GM18526 (cell line): Measurements from ENCODE around the gene KCNS1.

Experiments used
- POLR2A ChIP-seq: IDR thresholded peaks from 3 replicates; pipeline ENCODE4 v1.6.1; 2011; ENCODE audit not compliant: insufficient read length; ENCODE audit errors: extremely low read depth

KCNS1 gene

DNA sequence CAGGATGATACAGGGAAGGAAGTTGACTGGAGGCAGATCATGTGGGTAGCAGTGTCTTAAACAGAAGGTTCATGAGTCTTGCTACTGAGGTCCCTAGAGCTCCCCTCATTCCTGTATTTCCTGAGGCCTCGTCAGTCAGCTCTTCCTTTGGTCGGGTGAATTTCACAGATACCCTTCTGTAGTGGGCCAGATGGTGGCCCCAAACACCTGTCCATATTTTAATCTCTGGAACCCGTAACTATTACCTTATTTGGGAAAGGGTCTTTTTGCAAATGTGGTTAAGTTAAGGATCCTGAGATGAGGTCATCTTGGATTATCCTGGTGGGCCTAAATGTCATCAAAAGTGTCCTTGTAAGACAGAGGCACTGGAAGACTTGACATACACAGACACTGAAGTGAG, 9.6 kb downstream of the KCNS1 start:
- no peak for TF ChIP-seq POLR2A

DNA sequence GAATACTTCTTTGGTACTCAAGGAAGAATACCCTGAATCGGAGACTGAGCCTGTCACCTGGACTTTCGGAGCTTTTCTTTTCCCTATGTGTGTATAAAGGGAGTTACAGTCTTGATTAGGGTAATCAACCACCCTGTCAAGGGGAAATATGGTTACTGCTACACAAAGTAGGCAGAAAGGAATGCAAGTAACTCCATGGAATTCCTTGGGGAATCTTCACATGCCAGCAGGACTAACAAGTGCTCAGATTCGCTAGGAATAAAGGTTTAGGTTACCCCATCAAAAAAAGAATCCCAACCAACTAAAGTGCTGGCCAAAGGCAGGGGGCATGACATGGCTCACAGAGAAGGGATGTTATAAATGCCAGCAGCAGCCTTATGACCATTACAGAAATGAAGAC, 10.4 kb downstream of the KCNS1 start:
- no peak for TF ChIP-seq POLR2A

DNA sequence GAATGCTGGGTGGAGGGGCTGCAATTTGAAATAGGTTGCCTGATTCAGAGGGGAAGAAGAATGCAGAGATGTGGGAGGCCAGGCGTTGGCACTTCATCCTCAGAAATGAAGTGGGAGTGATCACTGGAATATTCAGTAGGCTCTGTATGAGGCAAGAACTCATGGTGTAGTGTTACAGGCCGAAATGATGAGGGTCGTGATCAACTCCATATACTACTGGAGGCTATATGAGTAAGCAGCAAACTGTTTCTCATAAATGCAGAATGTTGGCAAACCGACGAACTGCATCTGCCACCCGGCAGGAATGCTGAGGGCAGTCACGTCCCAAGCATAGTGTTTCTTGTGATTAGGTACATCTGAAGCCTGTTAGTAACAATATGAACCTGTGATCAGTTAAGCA, 12.7 kb downstream of the KCNS1 start:
- no peak for TF ChIP-seq POLR2A

DNA sequence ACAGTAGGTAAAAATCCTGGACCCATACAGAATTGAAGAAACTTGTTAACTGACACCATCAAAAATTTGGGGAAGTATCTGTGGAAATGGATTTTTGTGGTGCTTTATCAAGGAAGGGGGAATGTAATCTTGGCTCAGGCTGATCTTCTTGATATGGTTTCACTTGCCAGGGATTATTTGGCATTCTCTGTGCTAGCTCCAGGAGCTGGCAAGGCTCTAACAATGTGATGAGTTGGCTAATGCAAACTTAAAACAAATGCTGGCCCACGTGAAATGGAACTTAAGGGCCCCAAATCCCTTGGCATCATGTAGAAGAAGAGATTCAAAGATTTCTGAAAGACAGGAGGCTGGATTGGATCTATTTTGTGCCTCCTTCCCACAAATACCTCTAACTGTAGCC, 13.1 kb downstream of the KCNS1 start:
- no peak for TF ChIP-seq POLR2A

DNA sequence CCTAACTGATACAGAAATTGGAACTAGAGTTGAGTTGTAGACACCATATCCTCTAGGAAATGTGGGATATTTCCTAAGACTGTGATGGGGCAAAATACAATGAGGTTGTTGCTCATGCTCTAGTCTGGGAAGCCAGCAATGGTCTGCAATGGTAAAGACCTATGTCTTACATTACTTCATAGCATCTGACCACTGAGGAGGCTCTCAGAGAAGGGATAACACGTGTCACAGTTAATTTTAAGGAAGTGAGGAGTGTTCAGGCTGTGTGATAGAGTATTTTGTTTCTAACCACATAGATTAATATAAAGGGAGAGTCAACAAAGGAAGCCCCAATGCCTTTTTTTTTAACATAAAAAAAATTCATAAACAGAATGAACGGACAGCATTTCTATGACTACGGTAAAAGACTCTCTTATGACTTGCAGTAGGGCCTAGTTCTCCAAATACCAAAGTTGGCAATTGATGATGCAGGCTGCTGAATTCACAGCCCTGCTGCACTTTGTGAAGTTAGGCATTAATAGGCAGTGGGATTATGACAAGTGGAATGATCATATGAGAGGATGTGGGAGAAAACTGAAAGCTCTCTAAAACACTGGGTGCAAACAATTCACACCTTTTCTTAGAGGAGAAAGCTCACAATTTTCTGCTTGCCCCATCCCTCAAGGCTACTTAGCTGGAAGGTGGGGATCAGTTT, 13.7 kb downstream of the KCNS1 start:
- no peak for TF ChIP-seq POLR2A

DNA sequence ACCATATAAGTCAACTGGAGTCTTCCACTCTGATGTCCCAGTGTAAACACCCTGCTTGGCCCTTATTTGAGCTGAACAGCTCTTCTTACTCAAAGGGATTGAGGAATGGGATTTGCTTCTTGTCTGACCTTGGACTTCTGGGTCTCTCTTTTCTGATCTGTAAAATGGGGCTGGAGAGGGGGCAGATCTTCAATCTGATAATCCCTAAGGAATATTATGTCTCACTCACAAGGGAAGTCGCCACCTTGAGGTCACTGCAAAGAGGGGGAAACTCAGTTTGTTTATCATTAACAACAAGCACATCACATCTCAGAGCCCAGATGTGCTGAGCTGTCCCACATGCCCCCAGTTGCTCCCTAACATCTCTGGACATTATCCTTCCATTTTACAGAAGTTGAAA, 15.1 kb downstream of the KCNS1 start:
- no peak for TF ChIP-seq POLR2A

DNA sequence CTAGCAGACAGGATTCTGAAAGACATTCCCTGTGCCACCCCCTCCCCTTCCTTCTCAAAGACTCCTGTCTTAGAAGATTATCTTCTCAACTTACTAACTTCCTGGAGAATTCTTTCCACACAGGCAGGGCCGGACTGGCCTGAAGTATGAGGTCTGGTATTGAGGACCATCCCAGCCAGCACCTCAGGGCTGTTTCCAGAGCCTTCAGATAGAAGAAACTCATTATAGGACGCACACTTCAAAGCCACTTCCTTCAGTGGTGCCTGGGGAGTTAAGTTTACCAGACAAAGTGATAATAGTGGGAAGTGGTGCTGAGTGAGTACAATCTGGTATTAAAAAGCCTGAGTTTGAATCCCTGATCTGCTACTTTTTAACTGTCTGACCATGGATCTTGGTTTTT, 15.6 kb downstream of the KCNS1 start:
- TF ChIP-seq POLR2A = no peak

DNA sequence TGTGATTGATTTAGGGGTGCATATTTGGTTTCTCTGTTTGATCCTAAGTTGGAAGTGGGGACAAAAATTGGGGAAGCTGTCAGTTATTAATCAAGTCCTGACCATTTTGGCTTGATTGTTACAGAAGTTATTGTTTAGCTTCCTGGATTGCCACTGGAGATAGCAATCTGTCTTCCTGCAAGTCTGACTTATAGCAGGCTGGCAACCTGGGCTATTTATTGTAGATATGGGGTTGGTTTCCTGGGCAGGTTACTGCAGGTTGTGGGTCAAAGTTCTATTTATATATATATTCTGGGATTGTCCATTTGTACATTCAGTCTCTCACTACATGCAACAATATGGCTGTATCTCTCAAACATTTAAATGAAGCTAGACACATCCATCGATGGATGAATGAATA, 17.8 kb downstream of the KCNS1 start:
- no peak for TF ChIP-seq POLR2A

DNA sequence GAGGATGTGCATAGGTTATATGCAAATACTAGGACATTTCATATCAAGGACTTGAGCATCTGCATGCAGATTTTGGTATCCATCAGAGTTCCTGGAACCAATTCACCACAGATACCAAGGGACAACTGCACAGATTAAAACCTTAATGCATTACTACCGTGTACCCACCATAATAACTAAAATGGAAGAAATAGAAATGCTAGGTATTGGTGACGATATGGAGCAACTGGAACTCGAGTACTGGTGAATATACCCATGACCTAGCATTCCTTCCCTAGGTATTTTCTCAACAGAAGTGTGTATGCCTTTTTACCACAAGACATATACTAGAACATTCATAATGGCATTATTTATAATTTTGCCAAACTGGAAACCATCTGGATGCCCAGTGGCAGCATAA, 18.5 kb downstream of the KCNS1 start:
- TF ChIP-seq POLR2A = no peak

DNA sequence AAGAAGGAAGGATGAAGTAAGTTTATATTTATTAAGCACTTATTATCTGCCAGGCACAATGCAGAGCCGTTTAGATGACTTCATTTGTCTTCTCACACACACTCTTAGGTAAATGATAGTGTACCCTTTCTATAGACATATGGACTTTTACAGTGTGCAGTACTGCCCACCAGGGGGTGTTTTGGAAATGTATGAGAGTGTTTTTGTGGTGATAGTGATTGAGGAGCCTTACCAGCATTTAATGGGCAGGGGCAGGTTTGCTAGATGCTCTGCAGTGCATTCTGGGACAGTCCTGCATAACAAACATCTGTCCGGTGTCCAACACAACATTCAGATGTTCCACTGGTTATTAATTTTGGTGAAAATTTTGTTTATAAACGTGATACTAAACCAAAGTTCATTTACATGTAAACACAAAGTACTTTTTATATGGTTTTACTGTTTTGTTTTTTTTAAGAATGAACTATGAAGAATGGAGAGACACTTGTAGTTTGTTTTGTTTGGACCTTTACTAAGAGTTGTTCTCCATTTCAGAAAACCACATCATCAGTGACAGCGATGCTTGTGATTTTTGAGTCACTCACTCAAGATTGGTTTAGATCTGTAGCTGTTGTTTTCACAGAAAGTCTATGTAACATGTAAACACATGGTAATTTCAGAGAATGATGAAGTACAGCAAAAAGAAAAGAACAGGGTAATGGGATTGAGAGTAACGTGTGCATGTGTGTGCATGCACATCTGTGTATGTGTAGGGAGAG, 19.9 kb downstream of the KCNS1 start:
- no peak for TF ChIP-seq POLR2A

DNA sequence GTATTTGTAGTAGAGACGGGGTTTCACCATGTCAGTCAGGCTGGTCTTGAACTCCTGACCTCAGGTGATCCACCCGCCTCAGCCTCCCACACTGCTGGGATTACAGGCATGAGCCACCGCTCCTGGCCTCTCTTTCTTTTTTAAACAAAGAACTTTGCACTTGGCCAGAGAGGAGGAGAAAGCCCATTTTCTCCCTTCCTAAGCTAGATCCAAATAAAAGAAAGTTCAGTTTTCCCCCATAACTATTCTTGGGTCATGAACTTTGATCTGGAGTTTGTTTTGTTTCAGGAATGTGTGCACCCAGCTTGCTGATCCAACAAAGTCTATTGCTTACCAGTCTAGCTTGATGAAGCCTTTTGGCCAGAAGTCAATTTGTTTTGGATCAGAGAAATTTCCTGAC, 23.4 kb downstream of the KCNS1 start:
- TF ChIP-seq POLR2A = no peak

DNA sequence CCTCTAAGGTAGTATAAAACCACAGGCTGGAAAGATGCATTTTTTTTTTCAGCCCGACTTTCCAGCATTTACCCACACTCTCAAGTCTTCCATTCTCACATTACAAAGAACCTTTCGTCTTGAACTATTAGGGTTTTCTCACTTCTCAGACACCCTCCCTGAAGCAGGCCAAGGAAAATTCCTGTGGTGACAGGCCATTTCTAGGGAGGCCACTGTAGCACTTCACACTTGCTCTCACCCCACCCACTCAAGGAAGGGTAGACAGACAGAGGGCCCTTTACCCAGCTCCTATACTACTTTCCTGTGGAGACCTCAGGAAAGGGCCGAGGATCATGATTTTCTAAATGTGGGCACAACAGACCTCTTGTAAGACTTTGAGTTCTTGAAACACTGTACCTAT, 27.7 kb downstream of the KCNS1 start:
- TF ChIP-seq POLR2A = no peak

DNA sequence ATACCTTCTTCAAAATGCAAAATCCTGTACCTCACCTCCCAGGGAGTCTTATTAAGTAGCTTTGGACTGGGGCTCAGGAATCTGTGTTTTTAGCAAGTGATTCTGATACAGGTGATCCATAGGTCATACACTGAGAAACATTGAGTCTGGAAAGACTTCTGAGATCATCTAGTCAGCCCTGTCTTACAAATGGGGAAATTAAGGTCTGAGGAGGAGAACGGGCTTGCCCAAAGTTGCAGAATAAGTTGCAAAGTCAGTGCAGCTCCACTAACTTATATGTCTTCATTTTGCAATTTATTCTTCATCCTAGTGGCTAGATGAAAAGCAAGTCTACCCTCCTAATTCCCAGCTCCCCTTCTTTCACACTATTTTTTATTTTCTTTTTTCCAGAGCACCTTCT, 28.9 kb downstream of the KCNS1 start:
- TF ChIP-seq POLR2A = no peak

DNA sequence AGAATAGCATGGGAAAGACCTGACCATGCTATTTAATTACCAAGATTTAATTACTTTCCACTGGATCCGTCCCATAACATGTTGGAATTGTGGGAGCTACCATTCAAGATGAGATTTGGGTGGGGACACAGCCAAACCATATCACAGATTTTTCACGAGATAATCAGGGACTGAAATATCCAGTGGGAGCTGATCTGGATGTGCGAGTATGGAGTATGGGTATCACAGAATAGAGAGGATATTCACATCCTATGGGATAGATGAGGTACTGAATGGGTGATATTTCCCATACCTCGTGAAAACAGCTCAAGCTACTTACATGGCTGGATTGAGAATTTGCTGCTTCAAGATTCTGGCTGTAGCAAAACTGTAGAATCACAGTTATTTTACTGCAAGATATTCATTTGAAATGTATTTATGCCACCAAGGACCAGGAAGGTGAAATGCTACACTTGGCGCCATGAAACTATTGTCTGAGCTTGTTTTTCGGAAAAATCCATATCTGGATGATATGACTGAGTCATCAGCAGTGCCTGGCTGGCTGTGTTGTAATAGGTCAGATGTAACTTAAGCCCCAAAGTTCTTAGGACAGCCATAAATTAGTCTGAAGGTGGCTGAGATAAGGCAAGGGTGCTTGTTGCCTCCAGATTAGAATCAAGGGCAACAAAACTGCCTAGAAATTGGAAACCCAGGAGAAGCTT, 29.8 kb downstream of the KCNS1 start:
- TF ChIP-seq POLR2A = no peak

DNA sequence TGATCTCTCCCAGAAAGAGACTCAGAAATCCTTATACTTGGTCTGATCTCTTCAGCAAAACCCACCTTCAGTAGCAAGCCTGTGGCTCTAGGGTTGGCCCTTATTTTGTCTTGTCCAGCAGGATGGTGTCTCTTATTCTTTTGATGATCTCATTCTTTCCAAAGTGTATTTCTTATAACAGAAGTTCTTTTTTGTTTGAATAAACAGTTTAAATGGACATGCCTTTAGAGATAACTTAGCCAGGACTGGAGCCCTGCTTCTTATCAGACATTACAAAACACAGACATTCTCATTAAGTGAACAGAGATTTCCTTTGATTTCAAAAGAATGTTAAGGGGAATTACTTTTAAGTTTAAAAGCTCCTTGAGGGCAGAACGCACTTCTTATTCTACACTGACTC, 31.7 kb downstream of the KCNS1 start:
- no peak for TF ChIP-seq POLR2A

DNA sequence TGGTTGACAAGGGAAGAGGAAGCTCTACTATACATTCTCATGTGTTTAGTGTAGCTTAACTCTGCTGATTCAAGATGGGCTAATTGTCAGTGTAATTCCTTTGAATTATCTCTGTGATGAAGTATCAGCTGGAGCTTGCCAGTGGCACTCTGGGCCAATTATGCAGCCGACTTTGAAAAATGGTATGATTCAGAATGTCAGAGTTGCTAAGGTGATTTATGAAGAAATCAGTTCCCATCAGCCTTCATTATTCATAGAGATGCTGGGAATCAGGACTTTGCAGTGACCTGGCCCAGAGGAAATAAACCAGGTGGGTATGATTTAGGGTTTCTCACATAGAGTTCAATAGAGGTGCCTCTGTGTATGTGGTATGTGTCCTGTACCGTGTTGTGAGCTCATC, 33.4 kb downstream of the KCNS1 start:
- TF ChIP-seq POLR2A = no peak
